ENCODE results near the gene C17orf58. TPM values are rescaled to one million over a fixed set of nuclear protein-coding genes. Genes with fewer than 3 reads are reported as not detected.
"Not testable (repeated sequence)": the region's sequence is repeated elsewhere in the genome, so short reads cannot be mapped to it uniquely, and the experiment has no call there.

The C17orf58 gene
- total RNA-seq, 2 donors from 2014 or later = 22.0 to 22.7 TPM

DNA sequence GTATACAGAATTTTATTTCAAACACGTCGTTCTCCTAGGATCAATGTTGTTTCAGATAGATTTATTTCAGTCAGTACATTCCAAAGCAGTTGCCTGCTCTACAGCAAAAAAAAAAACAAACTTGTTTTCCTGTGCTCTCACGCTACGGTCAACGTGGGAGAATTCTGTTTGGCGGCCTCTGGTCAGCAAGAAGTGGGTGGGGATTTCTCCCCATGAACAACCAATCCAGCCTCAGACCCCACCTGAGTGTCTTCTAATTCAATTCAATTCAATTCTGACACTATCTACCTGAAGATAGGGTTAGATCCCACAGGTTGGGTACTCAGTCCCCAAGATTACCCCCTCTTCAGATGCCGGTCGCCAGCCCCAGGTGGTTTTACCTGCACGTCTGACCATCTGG, 22.1 kb downstream of the C17orf58 start:
- Histone ChIP-seq H3K9me3 (no peaks in the 10 kb centered on the region), H3K4me1 (replicated peaks) (no peaks in the 10 kb centered on the region), H3K4me3 (no peak overlapping the region), H3K27me3 (replicated peaks; ENCODE audit: insufficient read depth) (no peaks in the 10 kb centered on the region), H3K36me3 (no peaks in the 10 kb centered on the region), H3K27ac (no peak overlapping the region)
- no peak for DNase-seq (ENCODE audit: low spot score)
- 81% methylated on average over 9 of the region's 9 CpGs for WGBS
- TF ChIP-seq, protein P1, sequence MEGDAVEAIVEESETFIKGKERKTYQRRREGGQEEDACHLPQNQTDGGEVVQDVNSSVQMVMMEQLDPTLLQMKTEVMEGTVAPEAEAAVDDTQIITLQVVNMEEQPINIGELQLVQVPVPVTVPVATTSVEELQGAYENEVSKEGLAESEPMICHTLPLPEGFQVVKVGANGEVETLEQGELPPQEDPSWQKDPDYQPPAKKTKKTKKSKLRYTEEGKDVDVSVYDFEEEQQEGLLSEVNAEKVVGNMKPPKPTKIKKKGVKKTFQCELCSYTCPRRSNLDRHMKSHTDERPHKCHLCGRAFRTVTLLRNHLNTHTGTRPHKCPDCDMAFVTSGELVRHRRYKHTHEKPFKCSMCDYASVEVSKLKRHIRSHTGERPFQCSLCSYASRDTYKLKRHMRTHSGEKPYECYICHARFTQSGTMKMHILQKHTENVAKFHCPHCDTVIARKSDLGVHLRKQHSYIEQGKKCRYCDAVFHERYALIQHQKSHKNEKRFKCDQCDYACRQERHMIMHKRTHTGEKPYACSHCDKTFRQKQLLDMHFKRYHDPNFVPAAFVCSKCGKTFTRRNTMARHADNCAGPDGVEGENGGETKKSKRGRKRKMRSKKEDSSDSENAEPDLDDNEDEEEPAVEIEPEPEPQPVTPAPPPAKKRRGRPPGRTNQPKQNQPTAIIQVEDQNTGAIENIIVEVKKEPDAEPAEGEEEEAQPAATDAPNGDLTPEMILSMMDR (IDR thresholded peaks at IDR 0.05) = no peak
- no peak for TF ChIP-seq POLR2A (IDR thresholded peaks at IDR 0.05)
- no peak for TF ChIP-seq POLR2AphosphoS5 (IDR thresholded peaks at IDR 0.05)
- intact Hi-C loops (cut with DNase I) = no loop called here

DNA sequence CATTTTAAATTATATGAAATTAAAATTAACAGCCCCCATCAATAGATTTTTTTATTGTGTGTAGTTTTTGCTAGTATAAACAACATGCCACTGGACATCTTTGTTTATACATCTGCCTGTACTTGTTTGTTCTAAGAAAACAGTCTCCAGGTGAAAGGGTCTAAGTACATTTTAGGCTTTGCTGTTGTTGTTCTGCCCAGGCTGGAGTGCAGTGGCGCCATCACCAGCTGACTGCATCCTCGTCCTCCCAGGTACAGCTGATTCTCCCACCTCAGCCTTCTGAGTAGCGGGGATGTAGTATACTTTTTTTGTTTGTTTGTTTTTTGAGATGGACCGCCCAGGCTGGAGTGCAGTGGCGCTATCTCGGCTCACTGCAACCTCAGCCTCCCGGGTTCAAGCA, 25.5 kb downstream of the C17orf58 start:
- Histone ChIP-seq H3K4me3 (no peak overlapping the region), H3K27ac (no peak overlapping the region), H3K27me3 (replicated peaks; ENCODE audit: insufficient read depth) (no peaks in the 10 kb centered on the region), H3K9me3 (no peaks in the 10 kb centered on the region), H3K36me3 (no peaks in the 10 kb centered on the region), H3K4me1 (replicated peaks) (no peaks in the 10 kb centered on the region)
- intact Hi-C loops (cut with DNase I) = no loop called here
- WGBS = 96% methylated on average over 7 of the region's 7 CpGs
- TF ChIP-seq, protein P1 (IDR thresholded peaks at IDR 0.05) = no peak
- no peak for TF ChIP-seq POLR2AphosphoS5 (IDR thresholded peaks at IDR 0.05)
- no peak for TF ChIP-seq POLR2A (IDR thresholded peaks at IDR 0.05)
- DNase-seq (ENCODE audit: low spot score) = no peak

DNA sequence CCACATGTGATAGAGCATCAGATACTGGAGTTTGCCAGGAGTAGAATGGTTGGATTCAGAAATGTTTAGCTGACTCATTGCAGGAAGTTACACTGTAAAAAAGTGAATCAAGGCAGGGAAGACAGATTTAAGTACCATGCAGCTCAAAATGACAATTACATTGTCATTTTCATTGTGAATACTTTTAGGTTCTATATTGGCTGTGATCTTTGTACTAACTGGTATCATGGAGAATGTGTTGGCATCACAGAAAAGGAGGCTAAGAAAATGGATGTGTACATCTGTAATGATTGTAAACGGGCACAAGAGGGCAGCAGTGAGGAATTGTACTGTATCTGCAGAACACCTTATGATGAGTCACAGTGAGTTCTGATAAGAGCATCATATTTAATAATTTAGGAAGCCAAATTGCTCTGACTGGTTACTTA, 33.1 kb downstream of the C17orf58 start:
- not testable (repeated sequence) for H3K27ac ChIP-seq; H3K36me3 ChIP-seq; H3K27me3 ChIP-seq (replicated peaks; ENCODE audit: insufficient read depth); H3K4me3 ChIP-seq; H3K4me1 ChIP-seq (replicated peaks); H3K9me3 ChIP-seq
- intact Hi-C loops (cut with DNase I) = loop anchor here (10.0 kb wide), 1 partner anchor 52 kb away; no protein-coding TSS in a partner anchor
- TF ChIP-seq, protein P1 (IDR thresholded peaks at IDR 0.05) = peak; percentile 46 to 77 (median 66)
- TF ChIP-seq POLR2AphosphoS5 (IDR thresholded peaks at IDR 0.05) = peak; percentile 48
- peak; percentile 62 for DNase-seq (ENCODE audit: low spot score)
- 0% methylated on average over 1 of the region's 1 CpG for WGBS

DNA sequence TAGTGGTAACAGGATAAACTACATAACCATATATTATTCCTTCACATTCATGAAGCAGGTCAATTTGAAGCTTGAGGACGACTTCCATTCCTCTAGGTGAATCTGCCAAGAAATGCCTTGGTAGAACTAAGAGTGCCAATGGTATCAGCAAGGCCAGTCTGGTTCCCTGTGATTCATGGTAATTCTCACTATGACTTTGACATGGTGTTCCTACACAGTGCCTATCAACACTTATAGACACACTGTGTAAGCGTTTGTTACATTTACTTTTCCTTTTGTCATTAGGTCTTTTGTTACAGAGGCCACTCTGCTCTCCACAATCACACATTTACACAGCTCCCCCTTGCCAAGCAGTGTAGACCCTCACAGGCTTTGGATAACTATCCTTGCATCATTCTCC, 34.1 kb downstream of the C17orf58 start:
- 64% methylated on average over 2 of the region's 2 CpGs for WGBS
- H3K27ac ChIP-seq; H3K4me1 ChIP-seq (replicated peaks); DNase-seq (ENCODE audit: low spot score); H3K4me3 ChIP-seq; H3K36me3 ChIP-seq; H3K27me3 ChIP-seq (replicated peaks; ENCODE audit: insufficient read depth); H3K9me3 ChIP-seq: not testable (repeated sequence)
- intact Hi-C loops (cut with DNase I) = loop anchor here (10.0 kb wide), 1 partner anchor 53 kb away; no protein-coding TSS in a partner anchor

DNA sequence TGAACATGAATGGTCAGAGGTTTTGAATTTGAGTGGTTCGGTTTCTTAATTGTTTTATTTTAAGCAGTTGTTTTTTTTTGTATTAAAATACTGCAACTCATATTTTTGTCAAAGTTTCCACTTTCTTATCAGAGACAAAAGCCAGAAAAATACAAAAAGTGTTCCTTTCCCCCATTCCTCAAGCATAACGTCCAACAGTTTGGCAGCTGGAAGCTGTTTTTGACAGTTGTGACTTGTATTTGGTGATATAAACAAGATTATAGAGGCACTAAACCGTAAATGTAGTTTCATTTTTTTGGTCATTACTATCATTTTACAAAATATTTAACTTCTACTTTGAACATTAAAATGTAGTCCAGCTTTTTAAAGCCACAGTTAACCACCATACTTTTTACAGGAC, 36.0 kb downstream of the C17orf58 start:
- H3K36me3 ChIP-seq = not testable (repeated sequence)

DNA sequence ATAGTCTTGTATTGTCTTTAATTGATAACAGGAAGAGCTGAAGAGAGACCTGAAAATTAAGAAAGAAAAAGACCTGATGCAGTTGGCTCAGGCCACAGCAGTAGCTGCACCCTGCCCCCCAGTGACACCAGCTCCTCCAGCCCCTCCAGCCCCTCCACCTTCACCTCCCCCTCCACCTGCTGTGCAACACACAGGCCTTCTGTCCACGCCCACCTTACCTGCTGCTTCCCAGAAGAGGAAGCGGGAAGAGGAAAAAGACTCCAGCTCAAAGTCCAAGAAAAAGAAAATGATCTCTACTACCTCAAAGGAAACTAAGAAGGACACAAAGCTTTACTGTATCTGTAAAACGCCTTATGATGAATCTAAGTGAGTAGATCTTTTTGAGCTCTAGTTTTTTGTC, 36.8 kb downstream of the C17orf58 start:
- no peak for TF ChIP-seq POLR2AphosphoS5 (IDR thresholded peaks at IDR 0.05)
- TF ChIP-seq, protein P1 (IDR thresholded peaks at IDR 0.05) = no peak
- no peak for TF ChIP-seq POLR2A (IDR thresholded peaks at IDR 0.05)
- DNase-seq (ENCODE audit: low spot score) = no peak

More for the DNA sequence above, 36.0 kb downstream of the C17orf58 start:
- not testable (repeated sequence) for H3K4me1 ChIP-seq (replicated peaks); H3K27me3 ChIP-seq (replicated peaks; ENCODE audit: insufficient read depth); H3K4me3 ChIP-seq; H3K9me3 ChIP-seq; H3K27ac ChIP-seq; DNase-seq (ENCODE audit: low spot score)
- intact Hi-C loops (cut with DNase I) = loop anchor here (10.0 kb wide), 1 partner anchor 55 kb away; no protein-coding TSS in a partner anchor
- WGBS = 44% methylated on average over 3 of the region's 3 CpGs

More for the DNA sequence above, 36.8 kb downstream of the C17orf58 start:
- H3K36me3 ChIP-seq = no peaks in the 10 kb centered on the region
- no peak overlapping the region for H3K4me3 ChIP-seq
- intact Hi-C loops (cut with DNase I) = no loop called here
- H3K9me3 ChIP-seq = no peaks in the 10 kb centered on the region
- no peaks in the 10 kb centered on the region for H3K27me3 ChIP-seq (replicated peaks; ENCODE audit: insufficient read depth)
- WGBS = 90% methylated on average over 3 of the region's 3 CpGs
- H3K27ac ChIP-seq = no peak overlapping the region
- H3K4me1 ChIP-seq (replicated peaks) = no peaks in the 10 kb centered on the region
